Hypothalamus (tissue), 51 donors: ENCODE measurements around the gene FSTL4.

Experiments used
- DNase-seq, 51 donors: peaks; one replicate each; lab custom pipeline; 2025; lab: John Stamatoyannopoulos, UW

FSTL4 gene

DNA sequence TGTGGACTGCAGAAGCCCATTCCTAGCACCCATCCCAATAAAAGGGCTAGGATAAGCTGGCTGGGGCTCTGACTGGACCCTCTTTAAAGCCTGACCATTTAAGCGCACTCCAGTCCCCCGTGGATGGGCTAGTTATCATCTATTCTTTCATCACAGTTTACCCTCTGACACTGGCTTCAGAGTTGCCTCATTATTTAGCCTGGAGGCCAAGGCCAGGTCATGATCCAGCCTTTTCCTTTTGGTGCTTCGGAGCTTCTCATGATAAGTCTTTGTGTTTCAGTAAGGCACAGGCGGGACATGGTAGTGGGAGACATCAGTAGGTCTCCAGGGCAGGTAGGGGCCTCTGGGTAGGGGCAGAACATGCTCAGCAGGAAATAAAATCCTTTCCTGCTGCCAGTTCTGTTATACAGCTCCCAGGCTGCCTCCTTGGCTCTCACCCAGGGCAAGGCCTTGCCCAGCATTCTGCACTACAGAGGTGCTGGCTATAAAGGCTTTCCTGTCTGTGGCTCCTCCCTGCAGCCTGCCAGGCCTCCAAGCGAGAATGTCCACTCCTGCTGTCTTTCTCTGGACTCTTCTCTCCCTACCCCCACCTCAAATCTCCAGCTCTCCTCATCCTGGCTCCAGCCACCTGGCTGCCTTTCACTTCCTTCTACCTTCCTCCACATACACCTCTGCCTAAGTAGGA is 128.8 kb downstream of the FSTL4 start:
- DNase-seq = peak in 1 of 51 donors; percentile 4

DNA sequence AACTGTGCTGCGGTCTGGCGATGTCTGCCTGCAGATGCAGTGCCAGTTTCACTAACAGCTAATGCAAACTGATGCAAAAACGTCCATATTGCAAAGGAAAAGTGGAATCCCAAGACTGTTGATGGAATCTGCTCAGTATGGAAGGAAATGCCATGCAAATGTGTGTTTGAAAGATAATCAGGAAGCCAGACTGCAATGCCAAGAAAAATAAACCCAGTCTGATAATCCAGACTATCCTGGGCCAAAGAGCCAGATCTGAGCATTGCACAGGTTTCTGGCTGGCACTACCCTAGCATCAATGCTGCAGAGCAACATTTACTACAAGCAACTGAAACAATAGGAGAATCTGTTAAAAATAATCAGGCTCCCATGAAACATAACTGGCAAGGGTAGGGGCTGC is 130.3 kb downstream of the FSTL4 start:
- no peak for DNase-seq

DNA sequence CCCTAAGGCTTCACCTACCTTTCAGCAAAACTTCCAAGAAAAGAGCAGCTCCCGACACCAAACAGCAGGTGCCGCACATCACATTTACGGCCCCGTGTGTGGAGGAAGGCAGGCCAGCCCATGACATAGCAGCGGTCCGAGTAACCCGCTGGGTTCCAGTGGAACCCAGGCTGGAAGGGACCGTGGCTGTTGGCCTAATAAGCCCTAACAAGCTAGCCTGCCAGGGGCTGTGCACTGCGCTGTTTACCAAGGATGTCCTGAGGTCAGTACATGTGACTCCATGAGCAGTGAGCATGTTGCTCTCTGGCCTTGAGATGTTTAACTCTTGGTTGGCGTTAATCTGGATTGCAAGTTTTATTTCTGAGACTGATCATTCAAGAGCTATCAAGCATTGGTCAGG is 131.5 kb downstream of the FSTL4 start:
- DNase-seq = no peak

DNA sequence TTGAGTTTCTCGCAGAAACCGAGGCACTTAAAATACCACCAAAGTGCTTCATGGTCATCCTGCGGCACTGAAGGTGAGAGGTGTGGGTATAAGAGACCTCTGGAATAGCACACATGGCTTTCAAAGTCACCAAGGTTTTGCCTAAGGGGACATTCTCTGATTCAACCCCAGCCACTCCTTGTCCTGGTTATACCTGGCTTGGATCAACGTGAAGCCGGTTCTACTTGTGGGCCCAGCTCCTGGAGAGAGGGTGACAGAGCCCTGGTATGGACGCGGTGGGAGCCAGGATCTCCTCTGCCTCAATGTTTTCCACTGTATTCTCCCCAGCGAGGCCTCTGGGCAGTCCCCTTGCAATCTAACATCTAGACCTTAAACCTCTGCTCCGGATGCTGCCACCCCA is 132.0 kb downstream of the FSTL4 start:
- no peak for DNase-seq

DNA sequence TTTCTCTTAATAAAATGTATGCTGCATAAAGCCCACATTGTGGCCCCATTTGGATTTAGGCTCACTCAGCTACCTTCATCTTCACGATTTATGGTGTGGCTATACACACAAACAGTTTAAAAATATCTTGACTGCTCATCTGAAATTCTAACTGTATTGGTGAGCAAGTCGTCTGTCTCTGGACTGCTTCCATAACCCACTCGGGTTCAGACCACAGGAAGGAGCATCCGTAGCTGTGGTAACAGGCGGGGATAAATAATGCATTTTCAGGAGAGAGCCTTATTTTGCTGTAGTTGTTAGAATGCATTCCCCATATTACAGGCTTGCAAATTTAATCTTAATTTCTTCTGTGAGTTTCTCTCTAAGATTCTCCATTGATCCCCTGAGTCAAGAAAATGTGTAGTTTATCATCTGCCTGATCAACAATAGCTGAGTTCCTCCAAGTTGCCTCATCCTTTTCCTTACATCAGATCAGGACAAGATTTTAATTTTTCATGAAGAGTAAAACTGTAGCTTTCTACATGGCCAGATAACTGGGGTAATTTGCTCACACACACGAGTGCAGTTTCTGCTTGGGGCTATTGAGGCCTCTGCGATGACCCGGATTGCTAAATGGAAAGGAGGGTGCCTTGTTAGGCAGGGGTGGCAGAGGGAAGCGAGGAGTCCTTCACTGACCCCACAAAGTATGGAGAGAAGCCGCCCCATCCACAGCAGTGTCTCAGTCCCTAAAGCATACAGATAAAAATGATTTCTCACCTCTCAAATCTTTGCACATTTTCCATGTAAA is 133.9 kb downstream of the FSTL4 start:
- no peak for DNase-seq

DNA sequence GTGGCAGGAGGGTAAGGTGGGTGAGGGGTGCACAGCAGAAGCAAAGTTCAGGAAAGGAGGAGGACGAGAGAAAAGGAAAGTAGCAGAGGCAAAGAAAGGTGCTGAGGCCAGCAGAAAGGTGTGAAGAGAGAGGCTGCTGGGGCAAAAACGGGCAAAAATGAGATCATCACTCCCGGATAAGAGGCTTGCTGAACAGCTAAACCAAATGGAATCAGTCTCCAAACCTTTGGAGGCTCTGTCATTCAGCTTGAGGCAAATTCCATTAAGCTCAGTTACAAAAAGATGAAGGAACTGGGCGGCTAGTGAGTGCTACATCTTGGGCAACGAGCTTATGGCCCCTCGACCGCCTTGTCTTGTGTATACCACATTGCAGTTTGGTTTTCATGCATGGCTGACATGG is 136.4 kb downstream of the FSTL4 start:
- no peak for DNase-seq

DNA sequence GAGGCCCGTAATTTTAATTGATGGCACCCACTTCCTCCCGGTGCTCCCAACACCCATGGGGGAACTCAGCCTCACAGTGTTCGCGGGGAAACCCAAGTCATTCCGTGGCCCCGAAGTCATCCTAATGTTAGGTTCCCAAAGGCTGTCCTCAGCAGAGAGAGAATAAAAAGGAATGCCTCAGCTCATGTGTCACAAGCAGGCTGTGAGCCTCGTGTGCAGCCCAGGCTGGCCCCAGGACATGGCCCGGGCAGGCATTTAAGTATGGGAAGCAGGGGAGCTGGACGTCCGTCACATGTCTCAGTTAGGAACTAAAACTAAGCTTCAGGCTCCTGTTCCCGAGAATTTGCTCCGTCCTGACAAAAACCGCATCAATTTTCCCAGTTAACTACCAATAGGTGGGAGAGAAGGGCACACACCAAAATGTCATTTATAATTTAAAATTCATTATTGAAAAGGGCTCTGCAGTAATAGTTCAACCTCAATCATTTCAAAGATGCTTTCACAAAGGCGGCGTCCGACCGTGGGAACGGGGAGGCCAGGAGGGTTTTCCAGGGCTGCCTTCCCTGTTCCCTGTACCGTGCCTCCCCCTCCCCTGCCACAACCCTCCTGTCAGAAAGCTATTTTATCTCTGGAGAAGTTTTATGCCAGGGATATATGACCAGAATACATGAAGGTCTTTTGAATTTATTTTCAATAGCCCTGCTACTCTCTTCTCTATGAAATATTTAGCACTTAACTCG is 137.3 kb downstream of the FSTL4 start:
- DNase-seq = no peak

DNA sequence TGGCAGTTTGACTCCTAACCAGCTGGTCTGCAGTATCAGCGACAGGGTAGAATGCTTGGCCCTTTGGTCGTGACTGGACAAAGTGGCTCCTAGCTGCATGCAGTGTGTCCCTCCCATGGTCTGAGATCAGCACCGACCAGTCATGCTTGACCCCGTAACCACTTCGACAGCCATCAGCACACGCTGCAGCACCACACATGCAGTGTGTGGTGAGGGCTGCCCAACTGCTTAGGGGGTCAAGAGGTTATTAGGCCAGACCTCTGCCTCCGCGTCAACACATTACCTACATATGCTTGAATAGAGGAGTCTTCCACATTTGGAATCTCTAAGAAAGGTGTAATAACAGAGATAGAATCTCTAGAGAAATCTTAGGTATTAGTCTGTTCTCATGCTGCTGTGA is 139.1 kb downstream of the FSTL4 start:
- no peak for DNase-seq

DNA sequence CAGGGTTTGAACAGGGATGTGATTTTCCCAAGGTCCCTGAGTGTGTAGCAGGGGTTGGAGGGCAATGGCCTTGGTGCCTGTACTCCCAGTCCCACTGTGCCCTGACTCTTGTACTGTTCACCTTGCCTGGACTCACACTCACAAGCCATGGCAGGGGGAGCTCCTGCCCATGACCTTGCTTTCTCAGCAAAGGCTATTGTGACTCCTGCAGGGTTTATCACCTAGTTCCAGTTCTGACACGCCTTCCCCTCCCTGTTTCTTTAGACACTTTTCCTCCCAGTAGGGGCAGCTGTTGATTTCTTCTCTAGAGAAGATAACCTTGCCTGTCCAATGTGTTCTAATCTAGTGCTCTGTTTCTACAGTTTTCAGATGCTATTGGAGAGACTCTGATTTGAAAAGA is 139.5 kb downstream of the FSTL4 start:
- DNase-seq = no peak

DNA sequence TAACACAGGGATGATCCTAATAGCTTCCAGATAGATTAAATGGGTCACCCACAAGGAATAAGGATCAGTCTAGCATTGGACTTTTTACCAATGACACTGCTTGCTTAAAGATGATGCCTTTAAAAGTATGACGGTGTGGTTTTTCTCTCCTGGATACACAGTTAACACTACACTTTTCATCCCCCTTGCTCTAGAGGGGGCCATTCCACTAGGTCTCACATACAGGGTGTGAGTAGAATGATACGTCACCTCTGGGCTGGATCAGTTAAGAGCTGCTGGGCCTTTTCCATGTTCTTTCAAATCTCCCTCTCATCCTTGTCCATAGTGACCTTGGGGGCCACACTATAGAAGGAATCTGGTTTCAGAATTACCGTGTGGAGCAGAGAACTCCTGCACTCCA is 140.6 kb downstream of the FSTL4 start:
- DNase-seq = no peak

DNA sequence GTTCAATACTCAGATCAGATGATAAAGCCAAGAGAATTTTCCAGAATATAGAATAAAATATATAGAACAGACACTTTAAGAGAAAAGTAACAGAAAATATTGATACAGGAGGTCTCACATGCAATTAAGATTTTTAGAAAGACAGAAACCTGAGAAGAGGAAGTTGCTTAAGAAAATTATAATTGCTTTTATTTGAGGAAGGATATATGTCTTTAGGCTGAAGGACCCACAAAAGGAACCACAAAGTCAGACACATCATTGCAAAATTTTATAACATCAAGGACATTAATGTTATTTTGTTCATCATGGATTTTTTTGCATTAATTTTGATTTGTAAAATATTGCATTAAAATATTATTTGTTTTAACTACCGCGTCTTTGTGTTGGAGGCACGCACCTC is 141.5 kb downstream of the FSTL4 start:
- DNase-seq = no peak

DNA sequence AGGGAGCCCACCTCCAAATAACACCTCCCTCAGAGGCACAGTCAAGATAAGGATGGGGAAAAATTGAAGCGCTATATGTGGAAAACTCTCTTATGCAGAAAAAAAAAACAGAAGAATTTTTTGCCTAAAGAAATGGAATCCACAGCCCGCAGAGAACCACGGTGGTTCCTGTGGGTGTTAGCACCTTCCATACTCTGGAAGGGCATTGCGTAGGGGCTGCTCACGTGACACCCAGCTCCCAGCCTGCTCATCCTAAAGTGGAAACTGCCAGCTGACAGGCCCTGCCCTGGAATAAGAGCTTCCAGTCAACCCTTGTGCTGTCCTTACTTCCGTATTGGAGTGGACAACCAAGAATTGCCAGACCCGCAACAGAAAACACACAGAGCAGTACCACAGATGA is 142.5 kb downstream of the FSTL4 start:
- DNase-seq = no peak

DNA sequence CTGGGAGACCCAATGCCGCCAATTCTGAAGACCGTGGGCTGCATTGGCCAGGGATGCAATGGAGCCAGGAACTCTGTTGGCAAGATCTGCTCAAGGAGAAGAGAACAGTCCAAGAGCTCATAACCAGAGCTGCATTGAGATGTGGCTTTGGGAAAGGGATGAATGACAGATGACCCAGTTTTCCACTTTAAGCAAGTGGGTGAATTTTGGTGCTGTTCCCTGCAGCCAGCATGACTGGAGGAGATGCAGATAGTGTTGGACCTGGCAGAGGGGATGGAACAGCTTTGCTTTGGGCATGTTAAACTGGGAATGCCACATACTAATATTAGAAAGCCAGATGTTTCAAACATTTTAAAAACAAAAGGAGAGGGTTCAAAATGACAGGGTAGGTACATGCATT is 143.1 kb downstream of the FSTL4 start:
- DNase-seq = no peak

DNA sequence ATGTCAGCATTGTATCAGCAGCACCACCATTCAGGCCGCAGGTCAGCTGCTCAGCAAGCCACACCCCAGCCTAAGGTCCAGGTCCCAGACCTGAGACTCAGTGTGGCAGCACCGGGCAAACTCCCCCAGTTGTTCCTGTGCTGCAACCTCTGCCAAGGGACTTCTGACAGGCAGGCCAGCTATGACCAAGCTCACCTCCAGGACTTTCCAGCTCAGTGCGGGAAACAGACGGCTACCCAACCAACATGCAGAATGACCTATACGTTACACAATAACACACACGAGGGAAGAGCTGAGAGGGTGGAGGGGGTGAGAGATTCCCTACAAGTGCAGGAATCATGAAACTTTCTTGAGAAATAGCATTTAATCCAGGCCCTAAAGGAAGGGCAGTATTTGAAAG is 143.7 kb downstream of the FSTL4 start:
- DNase-seq = no peak

DNA sequence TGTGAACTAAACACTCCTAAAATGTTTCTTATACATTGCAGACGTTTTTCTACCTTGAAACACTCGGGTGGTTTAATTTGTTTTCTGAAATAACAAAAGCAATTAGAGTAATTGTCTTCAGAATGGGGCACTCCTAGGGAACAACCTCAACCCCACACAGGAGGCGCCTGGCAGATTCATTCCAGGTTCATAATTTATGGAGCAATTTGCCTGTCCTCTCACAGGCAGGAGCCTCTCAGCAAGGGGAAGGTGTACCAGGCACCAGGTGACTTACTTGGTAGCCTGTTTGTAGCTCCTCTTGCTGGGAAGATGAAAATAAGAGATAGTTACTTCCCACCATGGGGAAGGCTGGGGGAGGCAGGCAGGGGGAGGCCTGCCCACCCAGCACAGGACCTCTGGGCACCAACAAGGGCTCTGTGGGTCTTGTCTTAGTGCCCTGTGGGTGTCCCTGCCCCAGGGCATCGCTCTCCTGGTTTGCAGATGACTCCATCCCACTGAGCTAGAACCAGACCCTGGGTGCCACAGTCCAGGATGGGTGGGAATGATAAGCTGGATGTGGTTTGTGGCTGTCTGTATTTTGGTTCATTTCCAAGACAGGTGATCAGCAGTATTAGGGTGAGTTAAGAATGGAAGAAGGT is 144.4 kb downstream of the FSTL4 start:
- peak in 1 of 51 donors; percentile 15 for DNase-seq

DNA sequence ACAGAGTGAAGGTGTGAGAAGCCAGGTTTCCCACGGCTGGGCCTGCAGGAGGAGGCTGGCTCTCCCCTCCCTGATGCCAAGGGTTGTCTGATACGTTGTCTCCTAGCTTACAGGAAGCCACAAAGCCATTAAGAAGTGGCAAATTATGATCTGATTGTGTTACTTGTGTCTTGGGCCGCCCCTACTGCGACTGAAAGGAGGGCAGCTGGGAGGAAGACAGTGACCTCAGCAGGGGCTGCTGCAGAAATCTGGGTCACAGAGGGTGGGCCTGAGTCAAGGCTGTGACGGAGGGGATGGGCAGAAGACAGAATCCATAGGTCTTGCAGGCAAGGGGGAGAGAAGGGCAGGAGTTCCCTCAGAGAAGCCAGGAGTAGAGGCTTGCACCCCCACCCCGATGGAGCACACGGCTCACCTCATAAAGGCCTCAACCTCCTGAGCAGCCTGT is 145.0 kb downstream of the FSTL4 start:
- DNase-seq = no peak

DNA sequence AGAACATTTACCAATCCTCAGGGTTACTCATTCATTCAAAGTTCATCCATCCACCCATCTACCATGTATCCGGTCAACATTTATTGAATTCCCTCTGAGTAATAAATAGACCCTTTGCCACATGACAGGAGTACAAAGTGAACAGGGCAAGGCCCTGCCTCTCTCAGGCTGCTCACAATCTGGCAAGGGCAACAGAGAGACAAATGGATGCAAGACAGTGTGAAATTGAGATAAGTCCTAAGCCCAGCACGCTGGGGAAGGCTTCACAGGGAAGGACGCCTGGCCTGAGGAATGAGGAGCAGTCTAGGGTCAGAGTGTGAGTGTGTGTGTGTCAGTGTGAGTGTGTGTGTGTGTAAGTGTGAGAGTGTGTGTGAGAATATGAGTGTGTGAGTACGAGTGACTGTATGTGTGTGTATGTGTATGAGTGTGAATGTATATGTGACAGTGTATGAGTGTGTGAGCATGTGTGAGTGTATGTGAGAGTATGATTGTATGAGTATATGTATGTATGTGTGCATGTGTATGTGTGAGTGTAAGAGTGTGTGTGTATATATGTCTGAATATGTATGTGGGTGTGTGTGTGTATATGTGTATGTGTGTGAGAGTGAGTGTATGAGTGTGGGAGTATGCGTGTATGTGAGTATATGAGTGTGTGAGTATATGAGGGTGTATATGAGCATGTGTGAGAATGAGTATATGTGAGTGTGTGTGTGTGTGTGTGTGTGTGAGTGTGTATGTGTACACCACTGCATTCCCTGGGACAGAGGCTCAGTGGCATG is 145.6 kb downstream of the FSTL4 start:
- no peak for DNase-seq

DNA sequence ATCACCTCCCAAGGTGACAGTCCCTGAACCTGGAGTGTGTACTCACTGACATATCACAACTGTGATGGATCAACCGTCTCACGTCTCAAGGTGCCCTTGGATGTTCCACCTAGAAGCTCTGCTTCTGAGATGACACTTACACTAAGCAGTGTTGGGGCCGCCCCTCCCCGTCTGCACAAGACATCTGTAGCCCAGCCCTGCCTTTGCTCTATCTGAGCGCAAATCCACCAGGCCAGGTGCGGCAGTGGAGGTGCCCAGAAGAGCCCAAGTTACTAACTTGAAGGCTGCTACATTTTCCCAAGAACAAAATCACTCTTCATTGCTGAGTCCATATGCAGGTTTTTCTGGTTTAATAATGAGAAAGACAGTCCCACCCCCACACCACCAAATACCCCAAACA is 148.3 kb downstream of the FSTL4 start:
- DNase-seq = no peak

DNA sequence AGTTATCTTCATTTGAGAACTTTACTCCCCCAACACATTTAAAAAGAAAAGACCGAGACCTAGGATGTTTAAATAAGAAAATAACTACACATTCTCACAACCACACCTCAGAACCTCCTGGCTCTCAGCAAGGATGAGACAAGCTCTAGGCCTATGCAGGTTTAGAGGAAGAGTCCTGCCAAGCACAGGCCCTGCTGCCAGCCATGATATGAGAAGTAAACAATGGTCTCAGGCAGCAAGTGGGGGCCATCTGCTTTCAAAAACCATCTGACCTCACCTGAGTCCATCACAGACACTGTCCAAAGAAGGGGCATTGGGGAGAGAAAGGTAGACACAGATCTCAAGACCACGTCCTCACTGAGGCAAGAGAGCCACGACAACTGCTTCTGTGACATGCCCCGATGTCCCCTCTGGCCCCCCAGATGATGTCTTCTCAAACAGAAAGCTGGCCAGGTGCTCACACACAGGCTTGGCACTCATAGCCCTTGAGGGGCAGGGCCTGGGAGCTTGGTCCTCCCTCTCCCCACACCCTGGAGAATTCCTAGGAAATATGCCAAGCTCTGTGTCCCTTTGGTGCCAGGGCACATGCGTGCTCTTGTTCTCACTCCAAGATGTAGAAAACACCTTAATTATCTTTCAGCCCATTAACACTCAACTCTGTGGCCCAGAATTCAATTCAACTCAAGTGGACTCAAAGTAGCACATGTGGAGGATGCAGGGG is 150.4 kb downstream of the FSTL4 start:
- DNase-seq = no peak
